ENCODE data around the gene GABRA1. TPM values are rescaled to one million over a fixed set of nuclear protein-coding genes. Genes with fewer than 3 reads are reported as not detected.

The GABRA1 gene
- polyA plus RNA-seq, 2 of the 4 experiments (the other 2 are of a cell fraction) = not detected

- Histone ChIP-seq H3K9me3 (no peaks in the 10 kb centered on the region), H3K27ac (no peak overlapping the region), H3K4me2 (no peak overlapping the region), H3K4me1 (no peaks in the 10 kb centered on the region), H3K4me3 (no peak overlapping the region)
- ATAC-seq (no peak), DNase-seq (ENCODE audit: low read depth in 1 of 2, low spot score in 1 of 2) (no peak), FAIRE-seq (no peak)
- ChIA-PET CTCF (no interaction called here), POLR2A (no interaction called here)
- TF ChIP-seq HMGXB4 (CRISPR knock-in tag; IDR thresholded peaks at IDR 0.05; ENCODE audit: borderline replicate concordance) (no peak), FOXS1 (CRISPR knock-in tag; IDR thresholded peaks at IDR 0.05) (no peak), REST (IDR thresholded peaks at IDR 0.05) (peak; percentile 67; the same call in 1 of the 2 replicates), GATA3 (IDR thresholded peaks at IDR 0.05; ENCODE audit: borderline replicate concordance) (no peak)
These were observed 42.1 kb downstream of the GABRA1 start for GRCh38 chr5:161889971-161890370.

- H3K27ac ChIP-seq = no peak overlapping the region
- 0% methylated on average over 1 of the region's 1 CpG for WGBS (ENCODE audit: missing lambda C conversion rate)
- H3K4me3 ChIP-seq = no peak overlapping the region
- no peaks in the 10 kb centered on the region for H3K4me1 ChIP-seq
- no peaks in the 10 kb centered on the region for H3K9me3 ChIP-seq
- DNase-seq (ENCODE audit: low read depth in 1 of 2, low spot score in 1 of 2) (no peak), ATAC-seq (no peak), FAIRE-seq (no peak)
- TF ChIP-seq CBX8 (IDR thresholded peaks at IDR 0.05) (no peak), RNF2 (IDR thresholded peaks at IDR 0.05; ENCODE audit: borderline replicate concordance, low read depth) (no peak), ATOH8 (CRISPR knock-in tag; IDR thresholded peaks at IDR 0.05; ENCODE audit: low read depth) (no peak)
- ChIA-PET POLR2A (no interaction called here), CTCF (no interaction called here)
- no peak overlapping the region for H3K4me2 ChIP-seq
These were observed 47.6 kb downstream of the GABRA1 start for GRCh38 chr5:161895514-161895913.

GRCh38 chr5:161897033-161897432 lies 49.1 kb downstream of the GABRA1 start:
- H3K4me2 ChIP-seq = no peak overlapping the region
- POLR2A ChIA-PET = no interaction called here
- 22% methylated on average over 7 of the region's 7 CpGs for WGBS (ENCODE audit: missing lambda C conversion rate)
- no peak overlapping the region for H3K27ac ChIP-seq
- no peaks in the 10 kb centered on the region for H3K9me3 ChIP-seq
- no peak for FAIRE-seq
- CTCF ChIA-PET = no interaction called here
- no peak for DNase-seq (ENCODE audit: low read depth in 1 of 2, low spot score in 1 of 2)
- H3K4me1 ChIP-seq = no peaks in the 10 kb centered on the region
- no peak for ATAC-seq
- no peak overlapping the region for H3K4me3 ChIP-seq
- TF ChIP-seq EHF (CRISPR knock-in tag; IDR thresholded peaks at IDR 0.05) (no peak), TFCP2L1 (CRISPR knock-in tag; IDR thresholded peaks at IDR 0.05) (no peak), POLR2AphosphoS2 (conservative IDR thresholded peaks at IDR 0.05; ENCODE audit: low read length) (no peak), PHF8 (IDR thresholded peaks at IDR 0.05; ENCODE audit: borderline replicate concordance, low read depth) (no peak), FOSL2 (IDR thresholded peaks at IDR 0.05) (no peak), FOSL2 (CRISPR knock-in tag; IDR thresholded peaks at IDR 0.05) (no peak), NPAS2 (CRISPR knock-in tag; IDR thresholded peaks at IDR 0.05; ENCODE audit: borderline replicate concordance) (no peak), ZC3H11A (IDR thresholded peaks at IDR 0.05) (no peak), ZFP36 (IDR thresholded peaks at IDR 0.05; ENCODE audit: borderline replicate concordance, partially characterized antibody) (no peak), PBX3 (IDR thresholded peaks at IDR 0.05) (no peak), ELK1 (IDR thresholded peaks at IDR 0.05; ENCODE audit: low read depth, low read length) (no peak), BCL3 (IDR thresholded peaks at IDR 0.05) (no peak)

All from A549 (cell line).